NT2/D1 (cell line): ENCODE measurements around the gene LEFTY1.

ENCODE experiments used
- YY1 ChIP-seq: IDR thresholded peaks from 2 replicates; pipeline ENCODE4 v1.6.1; 2011; ENCODE audit not compliant: insufficient read length, insufficient read depth
- ZNF274 ChIP-seq: IDR thresholded peaks from 2 replicates; pipeline ENCODE4 v1.6.1; 2011; ENCODE audit warnings: mild to moderate bottlenecking, low read depth, low read length

GRCh38 chr1:225908773-225909172 lies 19.8 kb upstream of the LEFTY1 start:
- no peak for TF ChIP-seq ZNF274
- TF ChIP-seq YY1 = no peak
